ENCODE data around the gene FHOD3. TPM values are rescaled to one million over a fixed set of nuclear protein-coding genes. Genes with fewer than 3 reads are reported as not detected.

The FHOD3 gene
- total RNA-seq, 4 donors from 2014 or later, result 15.6 to 25.9 (median 21.6) TPM

GRCh38 chr18:36299015-36299414 lies 1.5 kb downstream of the FHOD3 start:
- no peak for DNase-seq (ENCODE audit: low spot score in 2 of 2)
- H3K27me3 ChIP-seq, result peaks cover 0 to 13% of the 10 kb centered on the region in 2 donors
- H3K9me3 ChIP-seq, result no peaks in the 10 kb centered on the region
- TF ChIP-seq, protein P1, sequence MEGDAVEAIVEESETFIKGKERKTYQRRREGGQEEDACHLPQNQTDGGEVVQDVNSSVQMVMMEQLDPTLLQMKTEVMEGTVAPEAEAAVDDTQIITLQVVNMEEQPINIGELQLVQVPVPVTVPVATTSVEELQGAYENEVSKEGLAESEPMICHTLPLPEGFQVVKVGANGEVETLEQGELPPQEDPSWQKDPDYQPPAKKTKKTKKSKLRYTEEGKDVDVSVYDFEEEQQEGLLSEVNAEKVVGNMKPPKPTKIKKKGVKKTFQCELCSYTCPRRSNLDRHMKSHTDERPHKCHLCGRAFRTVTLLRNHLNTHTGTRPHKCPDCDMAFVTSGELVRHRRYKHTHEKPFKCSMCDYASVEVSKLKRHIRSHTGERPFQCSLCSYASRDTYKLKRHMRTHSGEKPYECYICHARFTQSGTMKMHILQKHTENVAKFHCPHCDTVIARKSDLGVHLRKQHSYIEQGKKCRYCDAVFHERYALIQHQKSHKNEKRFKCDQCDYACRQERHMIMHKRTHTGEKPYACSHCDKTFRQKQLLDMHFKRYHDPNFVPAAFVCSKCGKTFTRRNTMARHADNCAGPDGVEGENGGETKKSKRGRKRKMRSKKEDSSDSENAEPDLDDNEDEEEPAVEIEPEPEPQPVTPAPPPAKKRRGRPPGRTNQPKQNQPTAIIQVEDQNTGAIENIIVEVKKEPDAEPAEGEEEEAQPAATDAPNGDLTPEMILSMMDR (IDR thresholded peaks at IDR 0.05), result no peak
- no peak for TF ChIP-seq EP300 (IDR thresholded peaks at IDR 0.05)
- TF ChIP-seq POLR2A (IDR thresholded peaks at IDR 0.05), result no peak
- H3K27ac ChIP-seq, result no peak overlapping the region
- H3K36me3 ChIP-seq, result no peaks in the 10 kb centered on the region
- no peak overlapping the region for H3K4me3 ChIP-seq
- 62 to 75% methylated on average over 6 of the region's 6 CpGs for WGBS, 2 donors
- H3K4me1 ChIP-seq, result peaks cover 0 to 24% (median 12%) of the 10 kb centered on the region in 4 donors

GRCh38 chr18:36300211-36300610 lies 2.7 kb downstream of the FHOD3 start:
- Histone ChIP-seq H3K4me1 (peaks cover 0 to 24% (median 12%) of the 10 kb centered on the region in 4 donors), H3K9me3 (no peaks in the 10 kb centered on the region), H3K36me3 (no peaks in the 10 kb centered on the region), H3K27me3 (peaks cover 0 to 13% of the 10 kb centered on the region in 2 donors), H3K4me3 (no peak overlapping the region), H3K27ac (no peak overlapping the region)
- TF ChIP-seq, protein P1 (IDR thresholded peaks at IDR 0.05), result no peak
- TF ChIP-seq EP300 (IDR thresholded peaks at IDR 0.05) (no peak), POLR2A (IDR thresholded peaks at IDR 0.05) (no peak)
- 91 to 94% methylated on average over 6 of the region's 6 CpGs for WGBS, 2 donors
- no peak for DNase-seq (ENCODE audit: low spot score in 2 of 2)

DNA sequence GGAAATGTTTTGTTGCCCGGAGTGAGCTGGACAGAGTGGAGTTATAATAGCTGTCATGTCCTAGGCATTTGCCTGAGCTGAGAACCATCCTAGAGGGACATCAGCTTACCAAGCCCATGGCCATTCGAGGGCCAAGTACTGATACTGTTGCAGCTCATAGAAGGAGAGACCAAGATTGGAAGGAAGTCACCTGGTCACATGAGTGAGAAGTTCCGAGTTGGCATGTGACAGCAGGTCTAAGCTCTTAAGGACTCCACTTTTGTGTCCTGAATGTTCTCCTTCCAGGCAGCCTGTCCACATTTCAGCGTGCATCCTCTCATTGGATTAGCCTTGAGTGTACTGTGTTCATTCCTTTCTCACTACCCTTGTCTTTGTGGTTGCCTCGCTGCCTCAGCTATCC lies 4.4 kb downstream of the FHOD3 start:
- no peaks in the 10 kb centered on the region for H3K9me3 ChIP-seq
- TF ChIP-seq, protein P1 (IDR thresholded peaks at IDR 0.05), result no peak
- TF ChIP-seq POLR2A (IDR thresholded peaks at IDR 0.05) (no peak), EP300 (IDR thresholded peaks at IDR 0.05) (no peak)
- H3K27ac ChIP-seq, result no peak overlapping the region
- peaks cover 0 to 13% (median 11%) of the 10 kb centered on the region in 4 donors for H3K4me1 ChIP-seq
- WGBS, 2 donors, result 87 to 92% methylated on average over 5 of the region's 5 CpGs
- peaks cover 0 to 13% of the 10 kb centered on the region in 2 donors for H3K27me3 ChIP-seq
- no peak for DNase-seq (ENCODE audit: low spot score in 2 of 2)
- no peaks in the 10 kb centered on the region for H3K36me3 ChIP-seq
- no peak overlapping the region for H3K4me3 ChIP-seq

- H3K9me3 ChIP-seq, result no peaks in the 10 kb centered on the region
- H3K27ac ChIP-seq, result no peak overlapping the region
- TF ChIP-seq, protein P1 (IDR thresholded peaks at IDR 0.05), result no peak
- no peak for TF ChIP-seq POLR2A (IDR thresholded peaks at IDR 0.05)
- no peak for TF ChIP-seq EP300 (IDR thresholded peaks at IDR 0.05)
- H3K27me3 ChIP-seq, result peaks cover 0 to 13% of the 10 kb centered on the region in 2 donors
- H3K4me3 ChIP-seq, result no peak overlapping the region
- peaks cover 0 to 11% (median 9%) of the 10 kb centered on the region in 4 donors for H3K4me1 ChIP-seq
- H3K36me3 ChIP-seq, result no peaks in the 10 kb centered on the region
- DNase-seq (ENCODE audit: low spot score in 2 of 2), result no peak
- 87 to 94% methylated on average over 2 of the region's 2 CpGs for WGBS, 2 donors
These were observed 5.2 kb downstream of the FHOD3 start for GRCh38 chr18:36302676-36303075.

GRCh38 chr18:36303211-36303844 lies 5.8 kb downstream of the FHOD3 start:
- WGBS, 2 donors, result 62 to 70% methylated on average over 6 of the region's 6 CpGs
- H3K27ac ChIP-seq, result no peak overlapping the region
- no peak for DNase-seq (ENCODE audit: low spot score in 2 of 2)
- no peaks in the 10 kb centered on the region for H3K36me3 ChIP-seq
- no peak for TF ChIP-seq EP300 (IDR thresholded peaks at IDR 0.05)
- TF ChIP-seq POLR2A (IDR thresholded peaks at IDR 0.05), result no peak
- TF ChIP-seq, protein P1 (IDR thresholded peaks at IDR 0.05), result no peak
- no peak overlapping the region for H3K4me3 ChIP-seq
- H3K27me3 ChIP-seq, result peaks cover 0 to 8% of the 10 kb centered on the region in 2 donors
- peaks cover 0 to 5% (median 3%) of the 10 kb centered on the region in 4 donors for H3K4me1 ChIP-seq
- H3K9me3 ChIP-seq, result no peaks in the 10 kb centered on the region
